H9 (cell line): ENCODE results near the gene PRDM1. TPM values are rescaled to one million over a fixed set of nuclear protein-coding genes. Genes with fewer than 3 reads are reported as not detected.
A peak's percentile ranks its signal among the peaks of the same experiment; 100 is the strongest.

ENCODE experiments used
- DNase-seq: peaks from one replicate; pipeline ENCODE4 v3.0.0-alpha.2; 2017
- H2AFZ ChIP-seq: one replicate; pipeline ENCODE4 v1.6.1; 2013; ENCODE audit warnings: mild to moderate bottlenecking, low read length, control low read depth, moderate library complexity
- H2AK5ac ChIP-seq: 2 replicates; pipeline ENCODE4 v1.6.1; 2013; ENCODE audit warnings: low read length, control low read depth, mixed read lengths; ENCODE audit not compliant: insufficient read length
- H2BK120ac ChIP-seq: one replicate; pipeline ENCODE4 v1.6.1; 2013; ENCODE audit warnings: low read depth, mild to moderate bottlenecking, low read length, control low read depth, inconsistent platforms; ENCODE audit not compliant: poor library complexity, severe bottlenecking
- H2BK12ac ChIP-seq: 2 replicates; pipeline ENCODE4 v1.6.1; 2013; ENCODE audit warnings: low read length, control low read depth, mixed read lengths, low read depth; ENCODE audit not compliant: insufficient read length
- H2BK15ac ChIP-seq: 2 replicates; pipeline ENCODE4 v1.6.1; 2013; ENCODE audit warnings: low read depth, low read length, control low read depth
- H2BK20ac ChIP-seq: one replicate; pipeline ENCODE4 v1.6.1; 2013; ENCODE audit warnings: low read depth, mild to moderate bottlenecking, low read length, control low read depth, inconsistent platforms; ENCODE audit not compliant: poor library complexity, severe bottlenecking
- H2BK5ac ChIP-seq: 2 replicates; pipeline ENCODE4 v1.6.1; 2013; ENCODE audit warnings: low read length, control low read depth, mixed read lengths; ENCODE audit not compliant: insufficient read length
- H3K14ac ChIP-seq: 2 replicates; pipeline ENCODE4 v1.6.1; 2013; ENCODE audit warnings: low read length, control low read depth; ENCODE audit not compliant: insufficient read depth
- H3K18ac ChIP-seq: 2 replicates; pipeline ENCODE4 v1.6.1; 2013; ENCODE audit warnings: low read depth, mild to moderate bottlenecking, mixed read lengths, low read length, control low read depth; ENCODE audit not compliant: insufficient read length
- H3K23ac ChIP-seq: 2 replicates; pipeline ENCODE4 v1.6.1; 2013; ENCODE audit warnings: low read length, control low read depth, mixed read lengths, low read depth; ENCODE audit not compliant: insufficient read length
- H3K23me2 ChIP-seq: 2 replicates; pipeline ENCODE4 v1.6.1; 2013; ENCODE audit warnings: low read depth, mild to moderate bottlenecking, mixed read lengths, low read length, control low read depth; ENCODE audit not compliant: insufficient read length, poor library complexity, severe bottlenecking
- H3K27ac ChIP-seq: 2 replicates; pipeline ENCODE4 v1.5.1; 2013; ENCODE audit warnings: low read length, control low read depth, mixed read lengths, low read depth; ENCODE audit not compliant: insufficient read length
- H3K27me3 ChIP-seq: 2 replicates; pipeline ENCODE4 v1.6.1; 2013; ENCODE audit warnings: low read length, control low read depth, inconsistent platforms; ENCODE audit not compliant: insufficient read depth
- H3K4ac ChIP-seq: 2 replicates; pipeline ENCODE4 v1.6.1; 2013; ENCODE audit warnings: low read depth, mild to moderate bottlenecking, control low read depth, inconsistent platforms, low read length, moderate library complexity
- H3K4me1 ChIP-seq: 2 replicates; pipeline ENCODE4 v1.6.1; 2013; ENCODE audit warnings: low read length, control low read depth, inconsistent platforms; ENCODE audit not compliant: insufficient read depth
- H3K4me2 ChIP-seq: 2 replicates; pipeline ENCODE4 v1.6.1; 2013; ENCODE audit warnings: low read length, control low read depth, mixed read lengths; ENCODE audit not compliant: insufficient read length, insufficient read depth
- H3K56ac ChIP-seq: 2 replicates; pipeline ENCODE4 v1.6.1; 2013; ENCODE audit warnings: low read depth, mild to moderate bottlenecking, mixed read lengths, low read length, control low read depth; ENCODE audit not compliant: insufficient read length
- H3K79me1 ChIP-seq: 2 replicates; pipeline ENCODE4 v1.6.1; 2013; ENCODE audit warnings: low read depth, mild to moderate bottlenecking, moderate library complexity, low read length, control low read depth, inconsistent platforms; ENCODE audit not compliant: insufficient read depth, poor library complexity, severe bottlenecking
- H3K79me2 ChIP-seq: 2 replicates; pipeline ENCODE4 v1.6.1; 2013; ENCODE audit warnings: low read length, control low read depth, inconsistent platforms; ENCODE audit not compliant: insufficient read depth
- H3K9ac ChIP-seq: 2 replicates; pipeline ENCODE4 v1.6.1; 2013; ENCODE audit warnings: low read length, control low read depth, mixed read lengths; ENCODE audit not compliant: insufficient read length; ENCODE audit errors: extremely low read depth
- H3K9me3 ChIP-seq: one replicate; pipeline ENCODE4 v1.6.1; 2013; ENCODE audit warnings: low read depth, low read length, inconsistent platforms; ENCODE audit not compliant: control insufficient read depth
- H3T11ph ChIP-seq: one replicate; pipeline ENCODE4 v1.6.1; 2013; ENCODE audit warnings: mild to moderate bottlenecking, low read length, control low read depth, inconsistent platforms
- H4K20me1 ChIP-seq: one replicate; pipeline ENCODE4 v1.6.1; 2013; ENCODE audit not compliant: control insufficient read depth, insufficient read length, insufficient read depth
- H4K5ac ChIP-seq: 2 replicates; pipeline ENCODE4 v1.6.1; 2013; ENCODE audit warnings: low read depth, mild to moderate bottlenecking, mixed read lengths, low read length, control low read depth; ENCODE audit not compliant: insufficient read length
- H4K8ac ChIP-seq: replicated peaks from 2 replicates; pipeline ENCODE4 v1.6.1; 2013; ENCODE audit warnings: low read length, control low read depth, mixed read lengths, low read depth; ENCODE audit not compliant: insufficient read length
- H4K91ac ChIP-seq: 2 replicates; pipeline ENCODE4 v1.6.1; 2013; ENCODE audit warnings: low read depth, mild to moderate bottlenecking, moderate library complexity, mixed read lengths, low read length, control low read depth; ENCODE audit not compliant: insufficient read length
- H3K27ac Mint-ChIP-seq, 3 experiments: 2 replicates in 2 of 3; 3 replicates in 1 of 3; pipeline ENCODE4 v1.8.0; 2020 to 2021; ENCODE audit warnings: mixed read lengths in 3 of 3, mild to moderate bottlenecking in 1 of 3, moderate library complexity in 1 of 3
- H3K27me3 Mint-ChIP-seq: 2 replicates; pipeline ENCODE4 v1.8.0; 2021; ENCODE audit warnings: low read depth, mild to moderate bottlenecking, moderate library complexity, mixed read lengths
- H3K36me3 Mint-ChIP-seq, 3 experiments: 2 replicates in 2 of 3; 3 replicates in 1 of 3; pipeline ENCODE4 v1.8.0; 2020 to 2021; ENCODE audit warnings: low read depth in 3 of 3, mixed read lengths in 3 of 3; ENCODE audit not compliant: insufficient read depth in 1 of 3
- H3K4me1 Mint-ChIP-seq, 2 experiments: 2 replicates each; pipeline ENCODE4 v1.8.0; 2020; ENCODE audit warnings: mixed read lengths in 2 of 2
- H3K4me3 Mint-ChIP-seq, 2 experiments: 2 replicates in 1 of 2; 3 replicates in 1 of 2; pipeline ENCODE4 v1.8.0; 2020 to 2021; ENCODE audit warnings: mild to moderate bottlenecking in 2 of 2, mixed read lengths in 2 of 2, moderate library complexity in 1 of 2
- H3K9me3 Mint-ChIP-seq, 2 experiments: 2 replicates in 1 of 2; 3 replicates in 1 of 2; pipeline ENCODE4 v1.8.0; 2020; ENCODE audit warnings: mild to moderate bottlenecking in 2 of 2, mixed read lengths in 2 of 2, moderate library complexity in 1 of 2
- WGBS: extraction: QIAGEN DNeasy Blood & Tissue Kit; methylation state at CpG from one replicate; pipeline ENCODE4 v1.1.7; 2013; ENCODE audit warnings: missing lambda C conversion rate, low lambda C conversion rate, mixed read lengths; ENCODE audit not compliant: insufficient read length; ENCODE audit errors: extremely low coverage; 5-methylcytosine and 5-hydroxymethylcytosine counted together
- total RNA-seq: library from RNA; stranded (reverse); gene quantifications from 2 replicates; pipeline ENCODE4 v1.2.1, GENCODE V29; 2021
- TF ChIP-seq, protein P1 (sequence below): fragments of 200-600 bp; sonication (generic); conservative IDR thresholded peaks from 3 replicates; pipeline ENCODE4 v1.8.0; 2021; ENCODE audit warnings: antibody characterized with exemption, mild to moderate bottlenecking

Gene PRDM1
- total RNA-seq, 1 experiment from 2014 or later = 2.9 TPM

DNA sequence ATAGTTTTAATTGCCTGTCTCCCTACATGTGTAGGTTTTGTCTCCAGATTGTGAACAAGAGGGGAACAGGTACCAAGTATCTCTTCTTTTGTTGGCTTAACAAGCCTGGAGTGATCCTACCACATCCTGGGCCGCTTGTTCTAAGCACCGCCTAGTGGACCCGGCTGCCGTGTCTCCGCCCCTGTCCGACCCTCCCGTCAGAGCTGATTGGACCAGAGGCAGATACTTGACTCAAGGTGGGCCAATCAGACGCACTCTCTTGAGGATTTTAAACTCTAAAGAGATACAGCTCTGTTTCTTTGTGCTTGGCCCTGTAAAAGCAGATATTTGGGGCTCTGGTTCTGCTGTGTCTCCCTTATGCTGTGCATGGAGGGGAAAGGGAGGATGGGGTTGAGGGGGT is 68.2 kb downstream of the PRDM1 start:
- Mint-ChIP-seq H3K36me3 (no peaks in the 10 kb centered on the region), H3K9me3 (no peaks in the 10 kb centered on the region; a peak in 1 of 5 replicates), H3K27me3 (no peaks in the 10 kb centered on the region), H3K4me1 (peaks cover 11 to 32% of the 10 kb centered on the region in 2 experiments), H3K4me3 (no peak overlapping the region), H3K27ac (peak overlapping the region in 1 of 3 experiments; percentile 83; a peak in 2 of 7 replicates)
- H3K27ac ChIP-seq = no peak overlapping the region
- TF ChIP-seq, protein P1, sequence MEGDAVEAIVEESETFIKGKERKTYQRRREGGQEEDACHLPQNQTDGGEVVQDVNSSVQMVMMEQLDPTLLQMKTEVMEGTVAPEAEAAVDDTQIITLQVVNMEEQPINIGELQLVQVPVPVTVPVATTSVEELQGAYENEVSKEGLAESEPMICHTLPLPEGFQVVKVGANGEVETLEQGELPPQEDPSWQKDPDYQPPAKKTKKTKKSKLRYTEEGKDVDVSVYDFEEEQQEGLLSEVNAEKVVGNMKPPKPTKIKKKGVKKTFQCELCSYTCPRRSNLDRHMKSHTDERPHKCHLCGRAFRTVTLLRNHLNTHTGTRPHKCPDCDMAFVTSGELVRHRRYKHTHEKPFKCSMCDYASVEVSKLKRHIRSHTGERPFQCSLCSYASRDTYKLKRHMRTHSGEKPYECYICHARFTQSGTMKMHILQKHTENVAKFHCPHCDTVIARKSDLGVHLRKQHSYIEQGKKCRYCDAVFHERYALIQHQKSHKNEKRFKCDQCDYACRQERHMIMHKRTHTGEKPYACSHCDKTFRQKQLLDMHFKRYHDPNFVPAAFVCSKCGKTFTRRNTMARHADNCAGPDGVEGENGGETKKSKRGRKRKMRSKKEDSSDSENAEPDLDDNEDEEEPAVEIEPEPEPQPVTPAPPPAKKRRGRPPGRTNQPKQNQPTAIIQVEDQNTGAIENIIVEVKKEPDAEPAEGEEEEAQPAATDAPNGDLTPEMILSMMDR = no peak
- H3K4me1 ChIP-seq = peaks cover 3% of the 10 kb centered on the region; the same call in 1 of the 2 replicates
- no peak overlapping the region for H3K56ac ChIP-seq
- H3K23ac ChIP-seq = no peak overlapping the region
- H3K27me3 ChIP-seq = no peaks in the 10 kb centered on the region
- H2BK15ac ChIP-seq = no peak overlapping the region
- no peaks in the 10 kb centered on the region for H3K79me1 ChIP-seq
- no peak overlapping the region for H3K14ac ChIP-seq
- H3K79me2 ChIP-seq = no peaks in the 10 kb centered on the region
- no peak overlapping the region for H2BK12ac ChIP-seq
- no peak overlapping the region for H3K4ac ChIP-seq
- peak; percentile 59 for DNase-seq
- no peaks in the 10 kb centered on the region for H3K9me3 ChIP-seq
- no peak overlapping the region for H4K8ac ChIP-seq
- no peak overlapping the region for H2AFZ ChIP-seq
- no peak overlapping the region for H2BK5ac ChIP-seq
- WGBS = no CpG with 5 or more reads among the region's 8 CpGs
- no peak overlapping the region for H4K5ac ChIP-seq
- H2AK5ac ChIP-seq = no peak overlapping the region
- no peak overlapping the region for H3K4me2 ChIP-seq
- H2BK120ac ChIP-seq = no peak overlapping the region
- H3K9ac ChIP-seq = no peak overlapping the region
- H3K23me2 ChIP-seq = no peaks in the 10 kb centered on the region
- no peak overlapping the region for H2BK20ac ChIP-seq
- no peak overlapping the region for H4K91ac ChIP-seq
- no peak overlapping the region for H3T11ph ChIP-seq
- no peaks in the 10 kb centered on the region for H4K20me1 ChIP-seq
- H3K18ac ChIP-seq = no peak overlapping the region
